GM19397 (cell line): ENCODE data around the gene CCNT2.
A peak's percentile ranks its signal among the peaks of the same experiment; 100 is the strongest.
"Not testable (repeated sequence)": the region's sequence is repeated elsewhere in the genome, so short reads cannot be mapped to it uniquely, and the experiment has no call there.

Source experiments
- ATAC-seq: cut with Tn5 transposase; IDR thresholded peaks from one replicate; pipeline ENCODE4 v1.9.1; 2021; ENCODE audit warnings: mild to moderate bottlenecking, moderate library complexity; ENCODE audit not compliant: unreplicated experiment

CCNT2 gene

DNA sequence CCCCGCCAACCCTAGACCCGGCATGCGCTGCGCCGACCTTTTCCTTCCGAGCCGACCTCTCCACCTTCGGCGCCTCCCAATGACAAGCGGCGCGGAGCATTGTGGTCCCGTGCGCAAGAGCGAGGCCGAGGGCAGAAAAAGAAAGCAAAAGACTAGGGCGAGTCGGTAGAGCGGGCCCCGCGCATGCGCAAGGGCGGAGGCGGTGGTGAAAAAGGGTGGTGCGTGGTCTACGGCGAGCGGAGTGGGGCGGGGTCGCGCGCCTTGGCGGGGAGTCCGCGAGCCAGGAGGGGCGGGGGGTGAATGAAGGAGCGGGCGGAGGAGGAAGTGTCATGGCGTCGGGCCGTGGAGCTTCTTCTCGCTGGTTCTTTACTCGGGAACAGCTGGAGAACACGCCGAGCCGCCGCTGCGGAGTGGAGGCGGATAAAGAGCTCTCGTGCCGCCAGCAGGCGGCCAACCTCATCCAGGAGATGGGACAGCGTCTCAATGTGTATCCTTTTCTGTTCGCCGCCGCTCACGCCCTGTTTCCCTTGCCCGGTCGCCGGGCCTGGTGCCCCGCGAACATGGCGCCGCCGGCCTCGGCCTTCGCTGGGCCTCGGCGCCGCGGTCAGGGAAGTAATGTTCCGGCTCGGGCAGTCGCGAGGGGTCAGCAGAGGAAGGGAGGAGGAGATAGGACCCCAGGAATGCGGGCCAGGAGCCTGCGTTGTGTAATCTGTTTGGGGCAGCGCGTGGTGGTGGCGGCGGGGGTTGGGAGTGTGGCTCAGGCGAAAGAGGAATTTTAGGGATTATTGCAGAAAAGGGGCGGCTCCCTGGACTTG, at the start of gene CCNT2:
Gene CCNT2, plus strand, starts transcription at position 297 of the 815 bp plus-strand sequence. Its CDS starts 33 bp downstream, at position 330.
- peak; percentile 80 for ATAC-seq

DNA sequence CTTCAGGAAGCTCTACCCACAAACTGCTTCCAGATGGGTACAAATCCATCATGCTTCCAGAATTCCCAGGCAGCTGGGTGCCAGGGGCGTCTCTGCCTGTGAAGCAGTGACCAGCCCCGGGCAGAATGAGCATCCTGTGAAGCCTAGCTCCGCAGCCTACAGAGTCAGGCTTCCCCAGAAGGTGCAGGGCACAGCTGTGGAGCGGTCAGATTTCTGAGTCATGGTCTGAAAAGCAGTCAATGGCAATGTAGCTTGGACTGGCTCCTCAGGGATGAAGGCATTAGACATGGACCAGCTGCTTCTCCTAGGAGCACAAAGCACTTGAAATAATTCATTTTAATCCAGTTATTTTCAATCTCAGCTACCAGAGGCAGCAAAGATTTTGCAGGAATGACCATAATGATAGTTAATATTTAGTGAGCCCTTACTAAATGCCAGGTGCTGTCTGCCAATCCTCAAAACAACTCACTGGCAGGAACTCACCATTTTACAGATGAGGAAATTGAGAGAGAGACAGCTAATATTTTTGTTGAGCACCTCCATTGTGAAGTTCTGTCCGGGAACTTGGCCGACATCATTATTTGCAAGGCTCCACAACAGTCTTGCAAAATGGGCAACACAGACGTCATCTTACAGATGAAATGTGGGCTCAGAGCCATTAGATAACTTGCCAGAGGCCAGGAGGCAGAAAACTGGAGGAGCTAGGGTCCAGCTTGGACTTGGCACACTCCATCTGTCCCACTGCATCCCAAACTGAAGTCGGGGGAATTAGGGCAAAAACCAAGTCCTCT, 48.5 kb upstream of the CCNT2 start:
- no peak for ATAC-seq

DNA sequence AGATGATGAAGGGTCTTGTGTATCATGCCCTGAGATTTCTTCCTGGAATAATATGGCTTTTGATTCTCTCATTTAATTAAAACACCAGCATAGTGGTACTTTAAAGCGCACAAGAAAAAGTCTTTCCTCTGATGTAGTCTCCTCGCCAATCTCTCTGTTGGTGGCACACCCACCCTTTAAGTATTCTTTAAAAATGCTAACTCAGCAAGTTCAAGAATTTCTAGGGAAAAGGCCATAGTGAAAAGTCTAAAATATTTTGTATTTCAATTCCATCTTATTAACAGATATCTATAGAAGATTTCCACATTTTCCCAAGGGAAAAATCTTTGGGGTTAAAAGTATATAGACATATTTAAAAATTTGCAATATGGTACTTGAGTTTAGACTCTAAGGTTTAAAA, 45.5 kb upstream of the CCNT2 start:
- ATAC-seq, result no peak

DNA sequence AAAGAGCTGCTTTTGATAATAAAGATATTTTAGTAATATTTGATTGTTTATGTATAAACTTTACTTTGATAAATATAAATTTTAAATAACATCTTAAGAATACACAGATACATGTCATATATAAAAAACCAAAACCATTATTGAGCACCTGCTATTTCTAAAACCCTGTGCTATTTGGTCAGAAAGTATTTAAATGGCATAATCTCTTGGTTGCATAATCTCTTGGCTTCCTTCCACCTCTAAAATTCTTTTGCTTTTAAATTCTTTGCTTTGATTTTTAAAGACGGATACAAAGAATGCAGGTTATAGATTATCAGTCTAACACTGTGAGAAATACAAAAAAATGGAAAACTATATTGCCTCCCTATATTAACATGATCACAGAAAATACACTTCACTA, 43.3 kb upstream of the CCNT2 start:
- no peak for ATAC-seq

DNA sequence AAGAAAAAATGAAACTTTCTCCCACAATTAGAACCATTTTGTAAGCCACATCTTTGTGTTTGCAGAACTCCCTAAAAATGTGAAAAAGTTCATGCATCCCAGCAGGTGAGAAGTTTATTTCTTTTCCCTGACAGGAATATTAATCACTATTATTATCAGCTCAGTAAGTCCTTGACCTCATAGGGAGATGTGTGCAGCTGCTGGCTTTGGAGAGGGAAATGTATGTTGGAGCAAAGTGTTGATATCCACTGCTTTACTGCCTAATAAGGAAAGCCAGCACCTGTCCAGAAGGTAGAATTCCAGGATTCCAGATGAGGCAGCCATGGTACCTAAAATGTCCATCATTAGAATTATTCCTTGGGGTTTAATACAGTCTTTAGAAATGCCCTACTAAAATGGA, 35.8 kb upstream of the CCNT2 start:
- no peak for ATAC-seq

DNA sequence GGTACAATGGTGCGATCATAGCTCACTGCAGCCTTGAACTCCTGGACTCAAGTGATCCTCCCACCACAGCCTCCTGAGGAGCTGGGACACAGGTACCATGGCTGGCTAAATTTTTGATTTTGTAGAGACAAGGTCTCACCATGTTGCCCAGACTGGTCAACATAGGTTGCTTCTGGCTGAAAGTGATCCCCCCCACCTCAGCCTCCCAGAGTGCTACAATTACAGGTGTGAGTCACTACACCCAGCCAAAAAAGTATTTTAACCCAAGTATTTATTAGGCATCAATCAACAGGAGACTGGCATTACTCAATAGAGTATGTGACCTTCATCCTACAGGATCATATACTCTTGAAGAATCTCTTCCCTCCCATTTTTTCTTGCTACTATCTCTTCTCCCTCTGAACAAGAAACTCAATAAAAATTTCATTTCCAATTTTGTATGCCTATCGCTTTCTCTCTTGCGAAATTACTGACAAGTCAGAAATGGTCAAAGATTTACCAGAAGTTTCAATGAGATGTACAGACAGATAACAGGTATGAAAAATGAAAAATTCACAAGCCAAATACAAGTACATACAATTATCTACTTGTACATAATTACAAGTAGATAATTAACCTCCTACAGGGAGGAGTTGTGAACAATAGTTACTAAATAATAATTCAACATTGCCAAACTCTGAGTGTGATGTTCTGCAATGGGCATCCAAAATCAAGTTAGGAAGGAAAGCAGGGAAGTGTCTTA, 34.9 kb upstream of the CCNT2 start:
- ATAC-seq, result no peak

DNA sequence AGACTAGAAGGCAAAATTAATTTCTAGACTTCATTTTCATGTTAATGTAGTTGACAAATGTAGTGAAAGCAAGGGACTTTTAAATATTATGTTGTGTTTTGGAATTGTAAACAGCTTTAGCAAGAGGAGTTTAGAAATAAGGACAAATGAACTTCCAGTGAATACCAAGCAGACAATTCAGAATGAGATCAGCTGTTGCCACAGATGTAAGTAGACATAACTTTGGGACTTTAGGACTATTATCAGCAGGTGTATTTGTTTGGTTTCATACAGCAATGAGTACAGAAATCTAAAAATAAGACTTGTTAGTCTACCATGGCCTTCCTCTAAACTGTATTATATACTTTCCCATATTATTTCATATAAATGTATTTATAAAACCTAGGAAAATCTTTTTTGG, 34.2 kb upstream of the CCNT2 start:
- no peak for ATAC-seq

DNA sequence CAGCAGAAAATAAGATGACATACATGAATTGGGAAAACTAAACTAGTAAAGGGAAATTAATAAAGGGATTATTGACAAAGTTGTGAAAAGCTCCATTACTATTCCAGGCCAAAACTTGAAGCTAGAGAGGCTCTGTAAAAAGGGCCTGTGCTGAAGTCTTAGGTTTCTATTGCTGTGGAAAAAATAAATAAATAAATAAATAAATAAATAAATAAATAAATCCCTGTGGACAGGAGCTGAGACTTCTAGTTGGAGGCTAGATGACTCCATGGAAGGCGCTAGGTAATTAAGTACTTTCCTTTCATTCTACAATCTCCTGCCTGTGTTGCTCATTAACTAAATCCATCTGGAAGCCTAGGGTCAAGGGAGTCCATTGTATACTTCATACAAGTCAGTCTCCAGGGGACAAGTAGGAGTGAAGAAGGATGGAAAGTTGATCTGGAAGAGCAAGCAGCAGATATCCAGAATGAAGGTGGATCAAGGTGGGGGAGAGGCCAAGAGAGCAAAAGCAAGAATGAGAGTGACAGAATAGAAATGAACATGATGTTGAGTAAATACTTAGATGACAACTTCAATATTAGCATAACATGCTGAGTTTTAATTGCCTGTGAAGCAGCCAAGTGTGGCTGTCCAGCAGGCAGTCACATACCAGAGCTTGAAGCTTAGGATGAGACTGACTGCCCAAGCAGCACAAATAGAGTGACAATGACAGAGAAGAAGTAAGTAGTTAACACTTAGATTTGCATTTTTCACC, 26.2 kb upstream of the CCNT2 start:
- no peak for ATAC-seq

DNA sequence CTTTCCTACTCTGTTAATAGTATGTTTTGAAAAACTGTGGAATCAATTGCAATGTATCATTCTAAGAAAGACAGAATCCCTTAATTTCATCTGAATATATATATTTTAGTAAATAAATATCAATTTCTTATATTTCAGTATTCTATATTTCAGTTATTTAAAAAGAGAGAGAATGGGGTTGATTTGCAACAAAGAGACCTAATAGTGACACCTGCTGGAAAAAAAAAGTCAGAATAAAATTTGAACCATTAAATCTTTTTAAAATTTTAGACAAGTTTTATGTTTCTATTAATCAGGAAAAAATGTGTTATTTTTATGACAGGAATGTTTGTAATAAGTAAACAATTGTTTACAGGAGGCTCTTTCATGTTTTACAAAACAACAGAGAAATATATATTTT, 20.7 kb upstream of the CCNT2 start:
- ATAC-seq, result no peak

DNA sequence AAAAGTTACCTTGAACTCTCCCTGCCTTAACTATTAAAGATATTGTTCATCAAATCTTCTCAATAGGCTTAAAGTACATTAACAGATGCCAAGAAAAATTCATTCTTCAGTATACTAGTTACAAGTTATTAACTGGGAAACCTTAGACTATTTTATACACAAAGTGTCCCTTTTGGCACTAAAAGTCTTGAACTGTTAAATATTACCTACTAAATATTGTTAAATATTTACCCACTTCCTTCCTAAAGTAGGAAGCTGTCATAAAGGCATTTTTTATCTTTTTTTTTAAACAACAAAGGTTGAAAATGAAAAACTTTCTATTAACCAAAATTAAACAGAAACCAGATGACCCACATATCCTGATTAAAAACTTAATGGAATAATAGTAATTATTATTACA, 19.4 kb upstream of the CCNT2 start:
- no peak for ATAC-seq

DNA sequence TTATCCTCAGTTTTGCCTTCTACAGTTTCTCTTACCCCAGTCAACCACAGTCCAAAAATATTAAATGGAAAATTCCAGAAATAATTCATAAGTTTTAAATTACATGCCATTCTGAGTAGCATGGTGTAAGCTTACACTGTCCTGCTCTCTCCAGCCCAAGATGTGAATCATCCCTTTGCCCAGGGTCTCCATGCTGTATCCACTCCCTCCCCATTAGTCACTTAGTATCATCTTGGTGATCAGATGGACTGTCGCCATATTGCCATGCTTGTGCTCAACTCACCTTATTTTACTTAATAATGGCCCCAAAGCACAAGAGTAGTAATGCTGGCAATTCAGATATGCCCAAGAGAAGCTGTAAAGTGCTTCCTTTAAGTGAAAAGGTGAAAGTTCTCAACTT, 18.5 kb upstream of the CCNT2 start:
- ATAC-seq, result no peak

DNA sequence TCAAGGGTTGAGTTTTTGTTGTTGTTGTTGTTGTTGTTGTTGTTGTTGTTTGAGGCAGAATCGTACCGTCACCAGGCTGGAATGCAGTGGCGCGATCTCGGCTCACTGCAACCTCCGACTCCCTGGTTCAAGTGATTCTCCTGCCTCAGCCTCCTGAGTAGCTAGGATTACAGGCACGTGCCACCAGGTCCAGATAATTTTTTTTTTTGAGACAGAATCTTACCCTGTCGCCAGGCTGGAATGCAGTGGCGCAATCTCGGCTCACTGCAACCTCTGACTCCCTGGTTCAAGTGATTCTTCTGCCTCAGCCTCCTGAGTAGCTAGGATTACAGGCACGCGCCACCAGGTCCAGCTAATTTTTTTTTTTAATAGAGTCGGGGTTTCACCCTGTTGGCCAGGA, 14.9 kb upstream of the CCNT2 start:
- not testable (repeated sequence) for ATAC-seq

DNA sequence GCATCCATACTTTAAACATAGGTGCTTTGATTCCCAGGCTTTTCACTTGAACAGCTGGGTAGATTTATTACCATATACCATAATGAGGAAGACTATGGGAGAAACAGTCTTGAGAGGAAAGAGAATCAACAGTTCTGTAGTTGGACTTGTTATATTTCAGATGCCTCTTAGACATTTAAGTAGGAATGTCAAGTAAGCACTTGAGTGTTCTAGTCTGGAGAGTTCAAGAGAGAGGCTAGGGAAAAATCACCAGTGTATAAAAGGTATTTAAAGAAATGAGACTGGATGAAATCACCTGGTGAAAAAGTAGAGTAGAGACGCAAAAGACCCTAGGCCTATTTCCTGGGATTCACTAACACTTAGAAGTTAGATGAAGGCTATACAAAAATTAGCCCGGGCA, 13.5 kb upstream of the CCNT2 start:
- no peak for ATAC-seq

DNA sequence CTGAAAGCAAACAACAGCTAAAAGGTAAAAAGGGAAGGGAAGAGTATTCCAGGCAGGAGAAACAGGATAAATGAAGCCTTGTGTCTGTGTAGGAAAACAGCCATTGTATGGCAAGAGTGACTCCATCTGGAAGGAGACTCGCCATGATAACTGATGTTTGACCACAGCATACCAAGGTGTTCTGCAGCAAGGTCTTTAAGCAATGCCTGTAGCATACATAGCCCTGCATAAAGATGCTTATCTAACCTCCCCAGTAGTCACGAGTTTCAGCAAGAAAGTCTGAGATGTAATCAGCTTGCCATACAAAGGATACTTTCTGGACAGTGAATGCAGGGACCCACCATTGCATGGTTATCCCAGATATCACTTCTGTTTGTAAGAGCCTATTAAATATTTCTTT, 11.9 kb upstream of the CCNT2 start:
- no peak for ATAC-seq

DNA sequence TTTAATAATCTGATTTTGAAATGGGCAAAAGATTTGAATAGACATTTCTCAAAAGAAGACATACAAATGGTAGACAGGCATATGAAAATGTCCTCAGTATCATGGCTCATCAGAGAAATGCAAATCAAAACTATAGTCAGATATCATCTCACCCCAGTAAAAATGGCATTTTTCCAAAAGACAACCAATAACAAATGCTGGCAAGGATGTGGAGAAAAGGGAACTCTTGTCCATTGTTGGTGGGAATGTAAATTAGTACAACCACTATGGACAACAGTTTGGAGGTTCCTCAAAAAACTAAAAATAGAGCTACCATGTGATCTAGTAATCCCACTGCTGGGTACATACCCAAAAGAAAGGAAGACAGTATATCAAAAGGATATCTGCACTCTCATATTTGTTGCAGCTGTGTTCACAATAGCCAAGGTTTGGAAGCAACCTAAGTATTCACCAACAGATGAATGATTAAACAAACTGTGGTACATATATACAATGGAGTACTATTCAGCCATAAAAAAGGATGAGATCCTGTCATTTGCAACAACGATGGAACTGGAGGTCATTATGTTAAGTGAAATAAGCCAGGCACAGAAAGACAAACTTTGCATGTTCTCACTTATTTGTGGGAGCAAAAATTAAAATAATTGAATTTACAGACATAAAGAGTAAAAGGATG, 11.0 kb upstream of the CCNT2 start:
- ATAC-seq, result not testable (repeated sequence)

DNA sequence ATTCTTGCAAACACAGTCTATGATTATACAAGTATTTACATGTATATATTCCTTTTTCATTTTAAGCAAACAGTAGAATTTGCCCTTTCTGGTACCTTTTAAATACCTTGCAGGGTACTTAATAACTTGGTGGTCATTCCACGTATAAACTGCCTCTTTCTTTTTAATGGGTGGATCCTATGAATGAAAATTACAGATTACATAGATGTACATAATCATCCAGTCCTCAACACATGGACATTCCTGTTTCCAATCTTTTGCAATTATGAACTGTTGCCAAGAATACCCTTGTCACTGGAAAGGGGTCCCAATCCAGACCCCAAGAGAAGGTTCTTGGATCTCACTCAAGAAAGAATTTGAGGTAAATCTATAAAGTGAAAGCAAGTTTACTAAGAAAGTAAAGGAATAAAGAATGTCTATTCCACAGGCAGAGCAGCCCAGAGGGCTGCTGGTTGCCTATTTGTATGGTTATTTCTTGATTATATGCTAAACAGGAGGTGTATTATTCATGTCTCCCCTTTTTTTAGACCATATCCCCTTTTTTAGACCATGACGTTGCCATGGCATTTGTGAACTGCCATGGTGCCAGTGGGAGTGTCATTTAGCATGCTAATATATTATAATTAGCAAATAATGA, 7.7 kb upstream of the CCNT2 start:
- ATAC-seq, result no peak

DNA sequence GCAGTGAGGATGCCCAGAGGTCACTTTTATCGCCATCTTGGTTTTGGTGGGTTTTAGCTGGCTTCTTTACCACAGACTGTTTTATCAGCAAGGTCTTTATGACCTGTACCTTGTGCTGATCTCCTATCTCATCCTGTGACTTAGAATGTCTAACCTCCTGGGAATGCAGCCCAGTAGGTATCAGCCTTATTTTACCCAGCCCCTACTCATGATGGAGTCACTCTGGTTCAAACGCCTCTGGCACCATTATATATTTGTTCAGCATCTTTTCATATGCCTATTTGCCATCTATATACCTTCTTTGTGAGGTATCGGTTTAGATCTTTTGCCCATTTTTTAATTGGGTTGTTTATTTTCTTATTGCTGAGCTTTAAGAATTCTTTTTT, 7.2 kb upstream of the CCNT2 start:
- ATAC-seq, result no peak

DNA sequence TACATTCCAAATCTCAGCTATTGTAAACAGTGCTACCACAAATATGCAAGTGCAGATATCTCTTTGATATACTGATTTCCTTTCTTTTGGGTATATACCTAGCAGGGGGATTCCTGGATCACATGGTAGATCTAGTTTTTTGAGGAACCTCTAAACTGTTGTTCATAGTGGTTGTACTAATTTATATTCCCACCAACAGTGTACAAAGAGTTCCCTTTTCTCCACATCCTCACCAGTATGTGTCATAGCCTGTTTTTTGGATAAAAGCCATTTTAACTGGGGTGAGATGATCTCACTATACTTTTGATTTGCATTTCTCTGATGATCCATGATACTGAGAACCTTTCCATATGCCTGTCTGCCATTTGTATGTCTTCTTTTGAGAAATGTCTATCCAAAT, 6.3 kb upstream of the CCNT2 start:
- ATAC-seq, result no peak

DNA sequence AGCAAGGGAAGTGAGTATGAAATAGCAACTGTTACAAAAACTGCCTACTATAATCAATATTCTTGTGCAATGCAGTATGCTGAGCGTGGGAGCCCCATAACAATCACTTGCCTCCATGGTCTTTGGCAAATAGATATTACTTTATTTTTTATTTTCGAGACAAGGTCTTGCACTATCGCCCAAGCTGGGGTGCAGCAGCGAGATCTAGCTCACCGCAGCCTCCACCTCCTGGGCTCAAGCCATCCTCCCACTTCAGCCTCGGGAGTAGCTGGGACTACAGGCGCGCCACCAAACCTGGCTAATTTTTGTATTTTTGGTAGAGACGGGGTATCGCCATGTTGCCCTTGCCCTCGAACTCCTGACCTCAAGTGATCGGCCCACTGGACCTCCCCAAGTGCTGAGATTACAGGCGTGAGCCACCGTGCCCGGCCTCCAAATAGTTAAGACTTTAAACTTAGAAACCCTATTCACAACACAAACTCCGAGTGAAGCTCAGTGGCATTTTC, 1.2 kb upstream of the CCNT2 start:
- ATAC-seq, result no peak
